HG03045 (cell line): ENCODE data around the gene NUDT7.

Experiments used
- ATAC-seq: cut with Tn5 transposase; IDR thresholded peaks from one replicate; pipeline ENCODE4 v1.9.1; 2021; ENCODE audit warnings: mild to moderate bottlenecking, moderate library complexity; ENCODE audit not compliant: unreplicated experiment

The NUDT7 gene

DNA sequence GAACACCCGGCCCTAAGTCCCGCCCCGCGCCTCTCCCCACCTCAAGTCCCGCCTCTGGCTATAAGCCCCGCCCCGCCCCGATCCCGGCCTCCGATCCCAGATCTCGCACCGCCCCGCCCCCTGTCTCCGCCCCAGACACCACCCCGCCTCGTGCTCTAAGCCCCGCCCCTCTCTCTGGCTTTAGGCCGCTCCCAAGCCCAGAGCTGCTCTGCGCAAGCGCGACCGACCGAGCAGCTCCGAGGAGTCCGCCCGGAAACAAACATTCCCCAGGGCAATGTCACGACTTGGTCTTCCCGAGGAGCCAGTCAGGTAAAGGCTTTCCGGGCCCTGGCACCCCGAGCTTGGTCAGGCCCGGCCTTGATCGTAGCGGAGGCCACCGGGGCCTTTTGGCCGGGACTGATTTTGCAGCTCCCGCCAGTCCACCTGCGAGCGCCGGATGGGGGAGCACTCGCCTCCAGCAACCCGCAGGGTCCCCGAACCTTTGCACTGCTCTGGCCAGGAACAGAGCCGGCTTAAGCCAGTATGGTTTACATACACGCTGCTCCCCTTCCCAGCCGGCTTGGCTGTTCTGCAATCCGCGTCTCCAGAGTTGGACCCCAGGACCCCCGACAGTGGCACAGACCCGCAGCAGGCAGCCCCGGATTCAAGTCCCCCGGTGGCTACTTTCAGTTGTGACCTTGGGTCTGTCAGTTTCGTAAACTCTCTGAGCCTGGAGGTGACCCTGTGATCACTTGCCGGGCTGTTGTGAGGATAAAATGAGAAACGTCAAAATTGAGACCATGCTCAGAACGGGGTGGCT, at the start of gene NUDT7:
Gene NUDT7, plus strand, starts transcription at position 206 of the 799 bp plus-strand sequence. Its CDS starts 69 bp downstream, at position 275.
- peak; percentile 89 for ATAC-seq

GRCh38 chr16:77674888-77675287, 47.4 kb upstream of the NUDT7 start:
- ATAC-seq = no peak

- ATAC-seq = no peak
Observed at GRCh38 chr16:77675464-77676324, 46.6 kb upstream of the NUDT7 start.

DNA sequence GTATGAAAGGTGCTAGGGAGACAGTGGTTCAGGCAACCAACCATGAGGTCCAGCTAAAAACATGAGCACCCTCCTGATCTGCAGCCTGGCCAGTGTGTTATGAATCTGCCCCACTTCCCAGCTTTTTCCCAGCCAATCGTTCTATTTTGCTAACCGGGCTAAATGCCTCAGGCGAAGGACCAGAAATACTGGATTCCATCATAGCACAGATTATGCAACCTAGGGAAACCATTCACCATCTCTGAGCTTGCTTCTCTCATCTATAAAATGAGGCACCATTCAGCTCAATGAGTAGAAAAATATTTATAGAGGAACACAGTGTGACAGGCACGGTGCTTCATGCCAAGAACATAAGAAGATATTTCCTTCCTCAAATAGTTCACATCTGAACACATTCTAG, 45.2 kb upstream of the NUDT7 start:
- ATAC-seq = no peak

DNA sequence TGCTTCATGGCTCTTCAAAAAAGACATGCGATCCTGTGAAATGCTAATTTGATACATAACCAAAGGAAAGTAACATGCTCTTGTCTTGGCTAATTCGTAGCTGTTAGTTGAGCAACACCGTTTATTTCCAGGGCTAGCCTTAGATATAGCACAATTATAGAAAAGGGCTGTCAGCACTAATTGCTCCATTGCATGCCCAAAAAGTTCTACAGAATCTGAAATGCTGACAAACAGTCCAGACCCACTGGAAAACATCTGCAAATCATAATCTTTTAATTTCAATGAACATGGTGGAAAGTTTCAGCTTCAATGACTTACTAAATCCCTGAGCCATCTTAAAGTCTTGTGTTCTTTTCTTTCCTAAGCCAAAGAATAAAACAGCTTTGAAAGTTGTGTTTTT, 42.9 kb upstream of the NUDT7 start:
- no peak for ATAC-seq

GRCh38 chr16:77679901-77680300, 42.4 kb upstream of the NUDT7 start:
- ATAC-seq = no peak

GRCh38 chr16:77680496-77680895, 41.8 kb upstream of the NUDT7 start:
- ATAC-seq = no peak

GRCh38 chr16:77682586-77682985, 39.7 kb upstream of the NUDT7 start:
- no peak for ATAC-seq

DNA sequence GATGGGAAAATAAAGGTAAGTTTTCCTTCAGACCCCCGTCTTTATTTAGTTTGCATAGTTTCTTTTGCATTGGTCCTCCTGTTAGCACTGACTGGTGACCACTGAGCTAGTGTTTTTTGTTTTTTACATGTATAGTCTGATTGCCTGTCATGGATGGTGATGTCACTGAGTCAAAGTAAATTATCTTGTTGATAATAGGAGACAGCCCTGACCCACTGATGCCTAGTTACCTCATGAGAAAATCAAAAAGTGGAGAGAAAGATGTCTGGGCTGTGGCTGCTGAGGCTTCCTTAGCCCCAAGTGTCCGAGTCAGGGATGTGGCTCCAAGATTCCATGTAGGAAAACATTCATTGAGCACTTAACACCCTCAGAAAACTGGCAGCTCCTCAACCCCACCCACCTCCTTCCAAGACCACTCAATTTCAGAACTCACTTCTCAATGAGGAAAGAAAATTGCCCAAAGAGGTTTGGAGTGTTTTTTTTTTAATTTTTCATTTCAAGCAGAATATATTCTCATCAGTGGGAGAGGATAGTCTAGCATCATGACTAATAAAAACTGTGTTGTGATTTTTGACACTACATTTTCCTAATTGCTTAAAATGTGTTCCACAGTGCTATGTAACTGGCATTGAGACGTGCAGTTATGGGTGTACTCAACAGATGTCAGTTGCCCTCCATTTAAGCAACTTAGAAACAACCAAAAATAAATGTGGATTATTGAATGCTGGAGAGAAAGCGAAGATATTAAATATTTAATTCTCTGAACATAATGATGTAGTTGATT, 38.7 kb upstream of the NUDT7 start:
- no peak for ATAC-seq

DNA sequence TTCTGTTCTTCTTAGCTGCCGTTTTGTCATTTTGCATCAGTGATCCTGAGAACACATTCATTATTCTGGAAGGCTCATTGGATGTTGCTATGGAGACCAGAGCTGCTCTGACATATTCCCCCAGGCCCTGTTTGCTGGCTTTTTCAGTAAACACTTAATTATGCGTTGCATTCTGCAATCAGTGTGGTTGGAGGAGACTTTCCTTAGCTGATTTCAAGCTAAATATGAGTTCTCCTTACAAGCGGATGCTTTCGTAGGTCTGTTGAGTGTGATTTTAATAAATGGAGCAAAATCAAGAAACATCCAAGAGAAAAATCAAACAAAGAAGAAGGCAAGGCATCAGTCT, 38.2 kb upstream of the NUDT7 start:
- ATAC-seq = no peak

DNA sequence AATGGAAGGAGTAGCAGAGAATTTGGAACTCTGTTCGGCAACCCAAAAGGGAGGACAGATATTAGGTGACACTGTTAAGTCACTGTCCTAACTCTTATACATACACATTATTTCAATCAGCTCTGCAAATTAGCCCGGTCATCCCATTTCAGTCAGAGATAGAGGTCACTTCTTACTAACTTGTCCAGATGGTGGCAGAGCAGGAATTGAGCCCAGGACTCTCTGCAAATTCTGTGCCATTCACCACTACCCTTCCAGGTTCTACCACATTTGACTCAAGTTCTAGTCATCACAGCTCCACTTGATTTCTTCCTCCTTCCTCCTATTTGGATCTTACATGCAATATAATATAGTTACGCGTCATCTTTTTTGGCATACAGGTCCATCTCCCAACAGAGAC, 35.9 kb upstream of the NUDT7 start:
- ATAC-seq = no peak

DNA sequence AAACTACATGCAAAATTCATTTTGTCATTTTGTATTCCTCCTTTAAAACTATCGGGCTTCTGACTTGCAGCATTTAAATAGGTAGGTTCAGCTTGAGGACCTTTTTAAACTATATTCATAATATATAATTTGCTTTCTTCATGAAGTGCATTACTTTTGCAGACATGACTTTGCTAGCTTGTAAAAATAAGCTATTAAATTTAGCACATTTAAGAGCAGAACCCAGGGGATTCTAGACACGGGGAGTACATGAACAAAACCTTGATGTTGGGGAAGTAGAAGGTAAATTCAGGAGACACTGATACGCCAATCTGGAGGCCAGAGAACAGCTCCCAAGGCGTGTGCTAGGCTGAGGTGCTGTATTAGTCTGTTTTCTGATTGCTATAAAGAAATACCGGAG, 32.3 kb upstream of the NUDT7 start:
- ATAC-seq = no peak

DNA sequence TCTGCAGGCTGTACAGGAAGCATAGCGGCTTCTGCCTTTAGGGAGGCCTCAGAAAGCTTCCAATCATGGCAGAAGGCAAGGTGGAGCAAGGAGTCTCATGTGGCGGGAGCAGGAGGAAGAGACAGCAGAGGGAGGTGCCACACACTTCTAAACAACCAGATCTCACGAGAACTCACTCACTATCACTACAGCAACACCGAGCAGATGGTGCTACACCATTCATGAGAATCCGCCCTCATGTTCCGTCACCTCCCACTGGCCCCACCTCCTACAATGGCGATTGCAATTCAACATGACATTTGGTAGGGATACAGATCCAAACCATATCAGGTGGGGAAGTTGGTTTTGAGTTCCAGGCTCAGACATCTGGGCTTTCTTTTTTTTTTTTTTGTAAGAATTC, 31.9 kb upstream of the NUDT7 start:
- no peak for ATAC-seq

DNA sequence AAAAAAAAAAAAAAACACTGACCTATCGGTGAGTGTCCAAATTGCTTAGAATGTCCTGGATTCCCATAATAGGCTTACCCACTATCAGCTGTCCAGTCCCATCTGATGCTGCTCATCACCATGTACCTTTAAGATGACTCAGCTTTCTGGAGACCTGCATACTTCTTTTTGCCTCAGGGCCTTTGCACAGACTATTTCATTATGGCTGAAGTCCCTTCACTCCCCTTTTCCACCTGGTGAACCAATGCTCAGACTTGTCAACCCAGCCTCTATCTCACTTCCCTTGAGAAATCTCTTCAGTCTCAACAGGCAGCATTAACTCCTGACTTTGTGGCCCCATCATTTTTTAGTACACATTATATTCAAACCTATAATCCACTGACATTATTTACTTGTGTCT, 29.7 kb upstream of the NUDT7 start:
- ATAC-seq = no peak

- ATAC-seq = no peak
Observed at GRCh38 chr16:77696149-77696548, 26.2 kb upstream of the NUDT7 start.

- no peak for ATAC-seq
Observed at GRCh38 chr16:77700846-77701245, 21.5 kb upstream of the NUDT7 start.

DNA sequence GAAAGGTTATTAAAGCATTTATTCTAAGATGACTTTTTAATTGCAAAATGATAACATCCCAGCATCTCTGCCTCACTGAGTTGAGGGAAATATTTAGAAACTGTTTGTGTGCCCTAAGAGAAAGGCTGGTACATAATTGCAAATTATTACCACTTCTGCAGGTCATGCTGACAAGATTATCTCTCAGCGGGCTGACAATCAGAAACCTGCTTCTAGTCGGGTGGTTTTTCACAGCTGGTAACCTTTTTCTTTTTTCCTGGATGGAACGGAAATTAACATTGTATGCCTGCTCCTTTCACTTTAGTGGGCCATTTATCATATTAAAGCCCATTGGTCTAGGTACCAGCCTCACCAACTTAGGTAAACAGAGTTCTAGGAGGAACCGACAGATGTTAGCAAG, 17.0 kb upstream of the NUDT7 start:
- ATAC-seq = no peak

GRCh38 chr16:77711179-77711578, 11.1 kb upstream of the NUDT7 start:
- ATAC-seq = no peak

- ATAC-seq = no peak
Observed at GRCh38 chr16:77711775-77712174, 10.5 kb upstream of the NUDT7 start.

DNA sequence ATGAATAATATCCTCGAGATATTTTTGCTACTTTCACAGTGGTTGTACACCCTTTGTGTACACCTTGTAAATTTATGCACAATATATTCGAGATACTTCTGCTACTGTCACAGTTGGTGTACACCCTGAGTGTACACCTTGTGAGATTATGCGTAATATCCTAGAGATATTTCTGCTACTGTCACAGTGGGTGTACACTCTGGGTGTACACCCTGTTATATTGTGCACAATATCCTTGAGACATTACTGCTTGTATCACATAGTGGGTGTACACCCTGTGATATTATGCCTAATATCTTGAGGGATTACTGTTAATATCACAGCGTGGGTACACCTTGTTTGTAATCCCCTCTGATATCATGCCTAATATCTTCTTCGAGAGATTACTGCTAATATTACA, 7.2 kb upstream of the NUDT7 start:
- ATAC-seq = no peak

GRCh38 chr16:77721752-77722308, 484 bp upstream of the NUDT7 start:
- ATAC-seq = peak; percentile 19
